Peyer's patch (tissue), 4 donors: Measurements from ENCODE around the gene PDCD2L.

Experiments used
- CTCF ChIP-seq, 6 experiments: fragments of 450-650 bp in 4 of 6; fragments of 200-600 bp in 2 of 6; sonication (generic) in 1 of 6; IDR thresholded peaks; one replicate each; pipeline ENCODE4 v1.5.1; 2017 to 2019; ENCODE audit warnings: antibody characterized with exemption in 6 of 6, mild to moderate bottlenecking in 3 of 6, moderate library complexity in 1 of 6
- POLR2A ChIP-seq, 2 donors: fragments of 450-650 bp; IDR thresholded peaks; one replicate each; pipeline ENCODE4 v1.5.1; 2017; ENCODE audit warnings: antibody characterized with exemption in 2 of 2, mild to moderate bottlenecking in 2 of 2, moderate library complexity in 2 of 2

- TF ChIP-seq CTCF (IDR thresholded peaks at IDR 0.05) (no peak), POLR2A (IDR thresholded peaks at IDR 0.05) (no peak)
Observed at GRCh38 chr19:34368338-34368737, 35.9 kb upstream of the PDCD2L start.
